Neural progenitor cell (in vitro differentiated cells): ENCODE measurements around the gene NFIL3.

ENCODE experiments used
- EZH2 ChIP-seq: fragments of 200-600 bp; sonication (generic); IDR thresholded peaks from 2 replicates; pipeline ENCODE4 v1.6.1; 2017; ENCODE audit warnings: antibody characterized with exemption, mild to moderate bottlenecking, moderate library complexity
- EZH2phosphoT487 ChIP-seq: fragments of 200-600 bp; sonication (generic); IDR thresholded peaks from 2 replicates; pipeline ENCODE4 v1.6.1; 2017; ENCODE audit warnings: antibody characterized with exemption
- TF ChIP-seq, protein P1 (sequence below): fragments of 200-600 bp; sonication (generic); IDR thresholded peaks from 2 replicates; pipeline ENCODE4 v1.5.1; 2017; ENCODE audit warnings: antibody characterized with exemption, mild to moderate bottlenecking

GRCh38 chr9:91371894-91372293, 51.7 kb downstream of the NFIL3 start:
- TF ChIP-seq, protein P1, sequence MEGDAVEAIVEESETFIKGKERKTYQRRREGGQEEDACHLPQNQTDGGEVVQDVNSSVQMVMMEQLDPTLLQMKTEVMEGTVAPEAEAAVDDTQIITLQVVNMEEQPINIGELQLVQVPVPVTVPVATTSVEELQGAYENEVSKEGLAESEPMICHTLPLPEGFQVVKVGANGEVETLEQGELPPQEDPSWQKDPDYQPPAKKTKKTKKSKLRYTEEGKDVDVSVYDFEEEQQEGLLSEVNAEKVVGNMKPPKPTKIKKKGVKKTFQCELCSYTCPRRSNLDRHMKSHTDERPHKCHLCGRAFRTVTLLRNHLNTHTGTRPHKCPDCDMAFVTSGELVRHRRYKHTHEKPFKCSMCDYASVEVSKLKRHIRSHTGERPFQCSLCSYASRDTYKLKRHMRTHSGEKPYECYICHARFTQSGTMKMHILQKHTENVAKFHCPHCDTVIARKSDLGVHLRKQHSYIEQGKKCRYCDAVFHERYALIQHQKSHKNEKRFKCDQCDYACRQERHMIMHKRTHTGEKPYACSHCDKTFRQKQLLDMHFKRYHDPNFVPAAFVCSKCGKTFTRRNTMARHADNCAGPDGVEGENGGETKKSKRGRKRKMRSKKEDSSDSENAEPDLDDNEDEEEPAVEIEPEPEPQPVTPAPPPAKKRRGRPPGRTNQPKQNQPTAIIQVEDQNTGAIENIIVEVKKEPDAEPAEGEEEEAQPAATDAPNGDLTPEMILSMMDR = no peak
- TF ChIP-seq EZH2phosphoT487 = no peak
- TF ChIP-seq EZH2 = no peak
